GM12878 (cell line): ENCODE data around the gene TEF. TPM values are rescaled to one million over a fixed set of nuclear protein-coding genes. Genes with fewer than 3 reads are reported as not detected.
A peak's percentile ranks its signal among the peaks of the same experiment; 100 is the strongest.

Source experiments
- ATAC-seq: fragments of 200-7000 bp; cut with Tn5 transposase; 3 replicates; pipeline ENCODE4 v1.9.1; 2020; ENCODE audit warnings: mild to moderate bottlenecking, moderate library complexity
- BruUV-seq: library from RNA; stranded (reverse); fragments of 400-500 nt; replicated peaks from 2 replicates; lab custom pipeline; 2021; lab: Mats Ljungman, UMichigan
- CTCF ChIA-PET: fragments of 300-600 bp; sonication (Branson Sonifier 250); formaldehyde crosslinking; extraction: SDS; loops from one replicate; lab custom pipeline; 2021; ENCODE audit warnings: inconsistent platforms; lab: Yijun Ruan, JAX
- POLR2A ChIA-PET: fragments of 350-600 bp; formaldehyde crosslinking; extraction: SDS; loops from one replicate; lab custom pipeline; 2021; ENCODE audit warnings: inconsistent platforms; lab: Charles Lee
- RAD21 ChIA-PET: fragments of 300-600 bp; sonication (Branson Sonifier 250); formaldehyde crosslinking; loops from one replicate; lab custom pipeline; 2023; ENCODE audit warnings: antibody characterized with exemption; ENCODE audit not compliant: unreplicated experiment; lab: Charles Lee
- SMC1A ChIA-PET: fragments of 300-600 bp; sonication (Branson Sonifier 250); formaldehyde crosslinking; loops from one replicate; lab custom pipeline; 2023; ENCODE audit not compliant: unreplicated experiment, uncharacterized antibody; lab: Charles Lee
- DNase-seq: peaks from one replicate; pipeline ENCODE4 v3.0.0-alpha.2; 2011; ENCODE audit warnings: low read depth, low spot score
- FAIRE-seq: peaks from 3 replicates; lab custom pipeline; 2011; peaks lifted over from hg19 to GRCh38; lab: Jason Lieb, UNC
- H2AFZ ChIP-seq: 2 replicates; pipeline ENCODE4 v1.6.0; 2011; ENCODE audit warnings: low read depth, low read length, control low read depth; ENCODE audit not compliant: control insufficient read depth
- H3K27ac ChIP-seq: 2 replicates; pipeline ENCODE4 v1.5.1; 2011; ENCODE audit warnings: control low read depth; ENCODE audit not compliant: control insufficient read depth, insufficient read depth
- H3K27me3 ChIP-seq, 2 experiments: replicated peaks in 1 of 2; 2 replicates each; pipeline versions ENCODE4 v1.6.0 to v1.6.1; 2011; ENCODE audit warnings: low read length in 1 of 2; ENCODE audit not compliant: control insufficient read depth in 2 of 2, insufficient read depth in 2 of 2
- H3K36me3 ChIP-seq, 2 experiments: 2 replicates each; pipeline ENCODE4 v1.5.1; 2011; ENCODE audit warnings: low read length in 1 of 2; ENCODE audit not compliant: control insufficient read depth in 2 of 2, insufficient read depth in 2 of 2
- H3K4me1 ChIP-seq: 2 replicates; pipeline ENCODE4 v1.6.1; 2011; ENCODE audit warnings: mild to moderate bottlenecking, low read length, moderate library complexity, mixed read lengths; ENCODE audit not compliant: control insufficient read depth, insufficient read depth
- H3K4me2 ChIP-seq: 2 replicates; pipeline ENCODE4 v1.6.0; 2011; ENCODE audit warnings: control low read depth; ENCODE audit not compliant: control insufficient read depth, insufficient read depth
- H3K4me3 ChIP-seq: fragments of 200-600 bp; sonication (generic); 2 replicates; pipeline ENCODE4 v1.5.1; 2016
- H3K79me2 ChIP-seq: 2 replicates; pipeline ENCODE4 v1.6.0; 2011; ENCODE audit warnings: low read length; ENCODE audit not compliant: control insufficient read depth, insufficient read depth
- H3K9ac ChIP-seq: 2 replicates; pipeline ENCODE4 v1.8.0; 2011; ENCODE audit warnings: low read length, control low read depth, mixed read lengths; ENCODE audit not compliant: control insufficient read depth, insufficient read depth
- H3K9me3 ChIP-seq: replicated peaks from 3 replicates; pipeline ENCODE4 v1.5.1; 2011; ENCODE audit warnings: mild to moderate bottlenecking, low read length; ENCODE audit not compliant: control insufficient read depth, insufficient read depth
- H4K20me1 ChIP-seq: 2 replicates; pipeline ENCODE4 v1.6.0; 2011; ENCODE audit not compliant: control insufficient read depth, insufficient read depth
- CBFB ChIP-seq: IDR thresholded peaks from 2 replicates; pipeline ENCODE4 v1.6.1; 2016; ENCODE audit warnings: antibody characterized with exemption, low read depth
- KDM1A ChIP-seq: fragments of 200-600 bp; sonication (generic); IDR thresholded peaks from 2 replicates; pipeline ENCODE4 v1.6.1; 2016; ENCODE audit warnings: borderline replicate concordance
- NR2F1 ChIP-seq: fragments of 450-650 bp; conservative IDR thresholded peaks from 2 replicates; pipeline ENCODE4 v1.6.1; 2017; ENCODE audit warnings: mild to moderate bottlenecking
- RUNX3 ChIP-seq: IDR thresholded peaks from 2 replicates; pipeline ENCODE4 v1.6.1; 2012; ENCODE audit warnings: low read length, inconsistent platforms
- SMARCA5 ChIP-seq: fragments of 450-650 bp; IDR thresholded peaks from 2 replicates; pipeline ENCODE4 v1.6.1; 2017; ENCODE audit warnings: mild to moderate bottlenecking
- WGBS: methylation state at CpG from one replicate; pipeline ENCODE4 v1.1.6; 2016; ENCODE audit warnings: low lambda C conversion rate; ENCODE audit not compliant: insufficient replicate concordance, insufficient coverage; ENCODE audit errors: missing lambda C conversion rate; 5-methylcytosine and 5-hydroxymethylcytosine counted together
- in situ Hi-C: fragments of 300-500 bp; cut with MboI; formaldehyde crosslinking; loops from 9 replicates; pipeline ENCODE4 v1.14.3; 2018; ENCODE audit warnings: mixed read lengths
- intact Hi-C: fragments of 100-400 bp; cut with micrococcal nuclease; formaldehyde crosslinking; loops from one replicate; pipeline ENCODE4 v1.14.2; 2022; ENCODE audit not compliant: unreplicated experiment
- polyA plus RNA-seq, 11 experiments: library from polyadenylated mRNA; depleted of rRNA in 4 of 11; unstranded in 6 of 11; stranded (reverse) in 5 of 11; fragments of >200 nt; fragmentation: Nextera tagmentation in 4 of 11; fragmentation: Illumina TruSeq in 1 of 11; extraction: Ambion mirVana in 4 of 11; extraction: Trizol in 1 of 11; gene quantifications; 1 replicate in 1 of 11; 2 replicates in 10 of 11; pipeline versions ENCODE4 v1.2.1 to v1.2.3, GENCODE V29; 2011 to 2016; ENCODE audit warnings: inconsistent platforms in 2 of 11, missing spikeins in 2 of 11, low read depth in 1 of 11
- total RNA-seq, 4 experiments: library from RNA; depleted of rRNA in 3 of 4; stranded (reverse); fragments of >200 nt in 3 of 4; fragmentation: Illumina TruSeq in 1 of 4; extraction: Trizol in 1 of 4; gene quantifications; 2 replicates each; pipeline versions ENCODE4 v1.2.1 to v1.2.3, GENCODE V29; 2013 to 2021
- TF ChIP-seq, protein P1 (sequence below): fragments of 450-650 bp; IDR thresholded peaks from 2 replicates; pipeline ENCODE4 v1.6.1; 2017; ENCODE audit warnings: antibody characterized with exemption, mild to moderate bottlenecking, moderate library complexity
- TF ChIP-seq, protein P2 (sequence below): IDR thresholded peaks from 2 replicates; pipeline ENCODE4 v1.6.1; 2012; ENCODE audit warnings: low read depth, low read length, improper control_type of control experiment
- TF ChIP-seq, protein P3 (sequence below): fragments of 450-650 bp; IDR thresholded peaks from 2 replicates; pipeline ENCODE4 v1.6.1; 2017; ENCODE audit warnings: mild to moderate bottlenecking, low read depth, inconsistent platforms; ENCODE audit not compliant: poor library complexity, severe bottlenecking

TEF gene
- total and polyA plus RNA-seq, 10 of the 15 experiments (the other 5 are each of a cell fraction or from before 2014, with no cell fraction given), result 0.23 to 4.9 (median 3.2) TPM

DNA sequence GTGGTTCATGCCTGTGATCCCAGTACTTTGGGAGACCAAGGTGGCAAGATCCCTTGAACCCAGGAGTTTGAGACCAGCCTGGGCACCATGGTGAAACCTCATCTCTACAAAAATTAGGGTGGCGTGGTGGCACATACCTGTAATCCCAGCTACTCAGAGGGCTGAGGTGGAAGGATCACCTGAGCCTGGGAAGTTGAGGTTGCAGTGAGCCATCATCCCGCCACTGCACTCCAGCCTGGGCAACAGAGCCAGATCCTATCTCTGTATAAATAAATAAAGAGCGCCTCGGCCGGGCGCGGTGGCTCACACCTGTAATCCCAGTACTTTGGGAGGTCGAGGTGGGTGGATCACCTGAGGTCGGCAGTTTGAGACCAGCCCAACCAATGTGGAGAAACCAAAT, 37.0 kb downstream of the TEF start (continued):
- TF ChIP-seq, protein P1, sequence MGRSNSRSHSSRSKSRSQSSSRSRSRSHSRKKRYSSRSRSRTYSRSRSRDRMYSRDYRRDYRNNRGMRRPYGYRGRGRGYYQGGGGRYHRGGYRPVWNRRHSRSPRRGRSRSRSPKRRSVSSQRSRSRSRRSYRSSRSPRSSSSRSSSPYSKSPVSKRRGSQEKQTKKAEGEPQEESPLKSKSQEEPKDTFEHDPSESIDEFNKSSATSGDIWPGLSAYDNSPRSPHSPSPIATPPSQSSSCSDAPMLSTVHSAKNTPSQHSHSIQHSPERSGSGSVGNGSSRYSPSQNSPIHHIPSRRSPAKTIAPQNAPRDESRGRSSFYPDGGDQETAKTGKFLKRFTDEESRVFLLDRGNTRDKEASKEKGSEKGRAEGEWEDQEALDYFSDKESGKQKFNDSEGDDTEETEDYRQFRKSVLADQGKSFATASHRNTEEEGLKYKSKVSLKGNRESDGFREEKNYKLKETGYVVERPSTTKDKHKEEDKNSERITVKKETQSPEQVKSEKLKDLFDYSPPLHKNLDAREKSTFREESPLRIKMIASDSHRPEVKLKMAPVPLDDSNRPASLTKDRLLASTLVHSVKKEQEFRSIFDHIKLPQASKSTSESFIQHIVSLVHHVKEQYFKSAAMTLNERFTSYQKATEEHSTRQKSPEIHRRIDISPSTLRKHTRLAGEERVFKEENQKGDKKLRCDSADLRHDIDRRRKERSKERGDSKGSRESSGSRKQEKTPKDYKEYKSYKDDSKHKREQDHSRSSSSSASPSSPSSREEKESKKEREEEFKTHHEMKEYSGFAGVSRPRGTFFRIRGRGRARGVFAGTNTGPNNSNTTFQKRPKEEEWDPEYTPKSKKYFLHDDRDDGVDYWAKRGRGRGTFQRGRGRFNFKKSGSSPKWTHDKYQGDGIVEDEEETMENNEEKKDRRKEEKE, result no peak

DNA sequence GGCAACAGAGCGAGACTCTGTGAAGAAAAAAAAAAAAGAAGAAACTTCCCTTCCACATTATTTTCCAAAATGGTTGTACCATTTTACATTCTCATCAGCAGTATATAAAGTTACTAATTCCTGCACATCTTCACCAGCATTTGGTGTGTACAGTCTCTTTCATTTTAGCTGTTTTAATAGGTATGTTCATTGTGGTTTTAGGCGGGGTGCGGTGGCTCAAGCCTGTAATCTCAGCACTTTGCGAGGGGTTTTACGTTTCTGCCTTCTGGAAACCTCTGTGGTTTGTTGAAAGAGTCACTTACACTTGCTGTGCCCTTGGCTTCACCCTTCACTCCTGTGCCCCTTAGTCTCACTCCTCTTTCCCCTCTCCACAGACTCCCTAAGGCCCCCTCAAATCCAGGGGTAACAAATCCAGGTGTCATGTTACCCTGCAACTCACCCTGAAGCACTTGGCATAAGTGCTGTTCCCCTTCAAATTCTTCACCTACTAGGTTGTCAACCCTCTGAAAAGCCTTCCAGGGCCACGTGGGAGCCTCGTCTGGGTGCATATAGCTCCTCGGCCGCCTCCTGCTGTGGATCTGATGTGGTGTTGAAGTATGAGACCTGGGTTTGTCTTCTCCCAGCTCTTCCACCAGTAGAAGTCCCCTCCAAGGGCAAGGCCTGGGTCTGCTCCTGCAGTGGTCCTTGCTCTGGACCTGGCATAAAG, 44.1 kb downstream of the TEF start:
- BruUV-seq, result no TSS peak
- FAIRE-seq, result peak; percentile 85
- peaks cover 0 to 4% of the 10 kb centered on the region in 2 experiments; a peak in 1 of 4 replicates for H3K36me3 ChIP-seq
- ChIA-PET POLR2A (interaction anchor here (0.6 to 2.4 kb wide), 5 partner anchors 9 to 917 kb away, joined by 3 to 8 read pairs (median 3); partner anchors contain the start of gene TOB2), CTCF (interaction anchor here (0.9 to 1.9 kb wide), 4 partner anchors 14 to 87 kb away, joined by 3 to 6 read pairs (median 4); no protein-coding TSS in a partner anchor), RAD21 (interaction anchor here (1.2 kb wide), 1 partner anchor 22 kb away, joined by 3 read pairs; no protein-coding TSS in a partner anchor), SMC1A (no interaction called here)
- TF ChIP-seq, protein P2, sequence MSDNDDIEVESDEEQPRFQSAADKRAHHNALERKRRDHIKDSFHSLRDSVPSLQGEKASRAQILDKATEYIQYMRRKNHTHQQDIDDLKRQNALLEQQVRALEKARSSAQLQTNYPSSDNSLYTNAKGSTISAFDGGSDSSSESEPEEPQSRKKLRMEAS, result no peak
- TF ChIP-seq KDM1A, result no peak
- peak; percentile 58; the same call in 1 of the 2 replicates for TF ChIP-seq CBFB
- TF ChIP-seq, protein P3, sequence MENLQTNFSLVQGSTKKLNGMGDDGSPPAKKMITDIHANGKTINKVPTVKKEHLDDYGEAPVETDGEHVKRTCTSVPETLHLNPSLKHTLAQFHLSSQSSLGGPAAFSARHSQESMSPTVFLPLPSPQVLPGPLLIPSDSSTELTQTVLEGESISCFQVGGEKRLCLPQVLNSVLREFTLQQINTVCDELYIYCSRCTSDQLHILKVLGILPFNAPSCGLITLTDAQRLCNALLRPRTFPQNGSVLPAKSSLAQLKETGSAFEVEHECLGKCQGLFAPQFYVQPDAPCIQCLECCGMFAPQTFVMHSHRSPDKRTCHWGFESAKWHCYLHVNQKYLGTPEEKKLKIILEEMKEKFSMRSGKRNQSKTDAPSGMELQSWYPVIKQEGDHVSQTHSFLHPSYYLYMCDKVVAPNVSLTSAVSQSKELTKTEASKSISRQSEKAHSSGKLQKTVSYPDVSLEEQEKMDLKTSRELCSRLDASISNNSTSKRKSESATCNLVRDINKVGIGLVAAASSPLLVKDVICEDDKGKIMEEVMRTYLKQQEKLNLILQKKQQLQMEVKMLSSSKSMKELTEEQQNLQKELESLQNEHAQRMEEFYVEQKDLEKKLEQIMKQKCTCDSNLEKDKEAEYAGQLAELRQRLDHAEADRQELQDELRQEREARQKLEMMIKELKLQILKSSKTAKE, result no peak
- peak; percentile 90 for TF ChIP-seq RUNX3
- TF ChIP-seq SMARCA5, result 0 out of 2 replicates have a peak, but pooled peaks have one; percentile 63
- TF ChIP-seq NR2F1, result 0 out of 2 replicates have a peak, but pooled peaks have one; percentile 40
- H3K4me3 ChIP-seq, result no peak overlapping the region
- H3K4me2 ChIP-seq, result no peak overlapping the region
- WGBS, result 29% methylated on average over 9 of the region's 9 CpGs
- H3K79me2 ChIP-seq, result no peaks in the 10 kb centered on the region; the same call in 1 of the 2 replicates
- no peak overlapping the region for H3K27ac ChIP-seq
- no peaks in the 10 kb centered on the region for H3K27me3 ChIP-seq
- no peak for DNase-seq
- in situ Hi-C loops, result no loop called here
- intact Hi-C loops, result no loop called here
- H3K4me1 ChIP-seq, result peaks cover 7% of the 10 kb centered on the region
- no peaks in the 10 kb centered on the region for H4K20me1 ChIP-seq
- ATAC-seq, result peak; percentile 91
- no peaks in the 10 kb centered on the region for H3K9me3 ChIP-seq
- no peak overlapping the region for H3K9ac ChIP-seq
- H2AFZ ChIP-seq, result no peak overlapping the region
